RWPE2 (cell line): ENCODE measurements around the gene FHIT.

Source experiments
- ATAC-seq: fragments of 200-7000 bp; cut with Tn5 transposase; 3 replicates; pipeline ENCODE4 v1.9.1; 2021; ENCODE audit warnings: low read depth
- DNase-seq: peaks from one replicate; pipeline ENCODE4 v3.0.0-alpha.2; 2020; ENCODE audit warnings: low spot score
- H3K27ac ChIP-seq: fragments of 450-650 bp; 2 replicates; pipeline ENCODE4 v1.5.1; 2017; ENCODE audit warnings: mild to moderate bottlenecking; ENCODE audit not compliant: poor library complexity, severe bottlenecking
- H3K27me3 ChIP-seq: fragments of 250-450 bp; sonication (Bioruptor Pico); 2 replicates; pipeline ENCODE4 v1.5.1; 2021; ENCODE audit warnings: mild to moderate bottlenecking, moderate library complexity; ENCODE audit not compliant: insufficient read depth, poor library complexity, severe bottlenecking
- H3K36me3 ChIP-seq: fragments of 250-450 bp; sonication (Bioruptor Pico); 2 replicates; pipeline ENCODE4 v1.5.1; 2020; ENCODE audit warnings: low read depth, mild to moderate bottlenecking, moderate library complexity
- H3K4me1 ChIP-seq: fragments of 250-450 bp; sonication (Bioruptor Pico); 2 replicates; pipeline ENCODE4 v1.5.1; 2021; ENCODE audit warnings: mild to moderate bottlenecking, moderate library complexity; ENCODE audit not compliant: insufficient read depth, poor library complexity, severe bottlenecking
- H3K4me3 ChIP-seq: fragments of 250-450 bp; sonication (Bioruptor Pico); 2 replicates; pipeline ENCODE4 v1.5.1; 2021; ENCODE audit warnings: mild to moderate bottlenecking, moderate library complexity; ENCODE audit not compliant: severe bottlenecking
- H3K9me3 ChIP-seq: fragments of 250-450 bp; sonication (Bioruptor Pico); 2 replicates; pipeline ENCODE4 v1.5.1; 2021; ENCODE audit warnings: mild to moderate bottlenecking, moderate library complexity; ENCODE audit not compliant: severe bottlenecking
- CTCF ChIP-seq: fragments of 450-650 bp; IDR thresholded peaks from one replicate; pipeline ENCODE4 v1.5.1; 2017; ENCODE audit warnings: mild to moderate bottlenecking, moderate library complexity; ENCODE audit not compliant: poor library complexity, severe bottlenecking

Gene FHIT

GRCh38 chr3:59995563-59995962 lies 1255.7 kb downstream of the FHIT start:
- DNase-seq: no peak
- H3K27me3 ChIP-seq: no peaks in the 10 kb centered on the region

DNA sequence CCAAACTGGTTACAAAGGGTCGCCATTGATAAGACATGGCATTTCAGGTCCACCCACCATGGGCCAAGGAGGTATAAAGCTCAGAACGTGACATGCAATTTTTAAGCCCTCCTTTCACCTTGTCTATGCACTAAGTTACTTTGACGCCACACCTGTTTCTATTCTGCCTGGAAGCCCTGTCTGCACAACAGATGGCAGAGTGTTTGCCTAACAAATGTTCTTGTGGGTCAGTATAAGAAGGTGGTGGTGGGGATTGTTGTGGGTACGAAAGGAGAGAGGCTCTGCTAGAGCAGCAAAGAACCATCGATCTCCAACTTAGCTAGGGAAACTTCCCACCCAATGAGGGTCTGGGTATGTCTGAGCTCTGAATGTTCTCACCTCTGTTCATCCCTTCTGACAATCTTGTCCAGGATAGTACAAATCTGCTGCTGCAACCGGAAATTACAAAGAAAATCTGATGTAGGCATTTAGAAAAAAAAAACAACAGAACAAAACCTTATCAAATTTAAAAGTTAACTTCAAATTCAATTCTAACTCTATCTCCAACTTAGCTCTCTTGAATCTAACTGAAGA lies 1256.4 kb downstream of the FHIT start:
- H3K9me3 ChIP-seq: no peaks in the 10 kb centered on the region
- no peaks in the 10 kb centered on the region for H3K4me1 ChIP-seq
- no peak for ATAC-seq
- no peak for TF ChIP-seq CTCF
- DNase-seq: no peak
- H3K27ac ChIP-seq: no peak overlapping the region
- no peaks in the 10 kb centered on the region for H3K36me3 ChIP-seq
- no peaks in the 10 kb centered on the region for H3K27me3 ChIP-seq
- no peak overlapping the region for H3K4me3 ChIP-seq

More at GRCh38 chr3:59995563-59995962, 1255.7 kb downstream of the FHIT start:
- no peak for TF ChIP-seq CTCF
- Histone ChIP-seq H3K4me3 (no peak overlapping the region), H3K36me3 (no peaks in the 10 kb centered on the region), H3K4me1 (no peaks in the 10 kb centered on the region), H3K27ac (no peak overlapping the region), H3K9me3 (no peaks in the 10 kb centered on the region)
- ATAC-seq: no peak

DNA sequence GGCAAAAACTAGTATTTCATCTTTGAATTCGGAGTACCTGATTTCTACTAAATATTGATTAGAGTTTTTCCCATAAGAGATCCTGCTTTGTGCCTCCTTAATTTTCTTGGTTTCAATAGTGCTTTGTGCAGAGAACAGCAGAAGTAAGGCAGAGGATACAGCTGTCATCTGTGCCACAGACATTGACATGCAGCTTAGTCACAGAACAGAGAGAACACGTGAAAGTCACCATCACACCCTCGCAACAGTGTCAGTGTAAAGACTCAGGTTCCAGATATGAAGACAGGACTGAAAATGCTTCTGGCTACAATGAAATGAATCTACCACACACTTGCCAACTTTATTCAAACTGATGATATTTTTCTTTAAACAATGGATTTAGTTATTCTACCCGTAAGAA lies 1258.7 kb downstream of the FHIT start:
- DNase-seq (no peak), ATAC-seq (no peak)
- Histone ChIP-seq H3K27me3 (no peaks in the 10 kb centered on the region), H3K4me3 (no peak overlapping the region), H3K36me3 (no peaks in the 10 kb centered on the region), H3K9me3 (no peaks in the 10 kb centered on the region), H3K27ac (no peak overlapping the region), H3K4me1 (no peaks in the 10 kb centered on the region)
- TF ChIP-seq CTCF: no peak

DNA sequence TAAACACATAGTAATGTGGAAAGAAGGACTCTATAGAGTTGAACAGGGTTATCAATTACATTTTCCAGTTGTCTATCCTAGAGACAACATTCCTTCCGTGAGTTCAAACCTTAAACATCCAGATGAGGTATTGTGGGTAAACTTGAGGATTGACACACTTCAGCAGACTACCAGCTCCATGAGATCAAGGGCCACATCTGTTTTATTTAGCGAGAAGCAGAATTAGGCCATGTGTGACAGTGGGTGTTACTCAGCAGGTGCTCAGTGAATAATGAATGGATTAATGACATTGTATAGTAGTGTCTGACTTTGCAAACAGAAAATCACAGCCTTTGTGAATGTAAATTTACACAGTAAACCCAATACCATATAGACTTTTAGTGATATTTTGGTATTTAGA lies 1260.3 kb downstream of the FHIT start:
- Histone ChIP-seq H3K27ac (no peak overlapping the region), H3K27me3 (no peaks in the 10 kb centered on the region), H3K4me3 (no peak overlapping the region), H3K36me3 (no peaks in the 10 kb centered on the region), H3K4me1 (no peaks in the 10 kb centered on the region), H3K9me3 (no peaks in the 10 kb centered on the region)
- ATAC-seq (no peak), DNase-seq (no peak)
- no peak for TF ChIP-seq CTCF

- Histone ChIP-seq H3K4me3 (no peak overlapping the region), H3K27ac (no peak overlapping the region), H3K4me1 (no peaks in the 10 kb centered on the region), H3K36me3 (no peaks in the 10 kb centered on the region), H3K27me3 (no peaks in the 10 kb centered on the region), H3K9me3 (no peaks in the 10 kb centered on the region)
- no peak for TF ChIP-seq CTCF
- no peak for ATAC-seq
- no peak for DNase-seq
These were observed 1268.7 kb downstream of the FHIT start for GRCh38 chr3:59982510-59982909.
